Stomach (tissue), 4 donors: ENCODE data around the gene TUBGCP2.

ENCODE experiments used
- EP300 ChIP-seq: sonication (generic); formaldehyde crosslinking; IDR thresholded peaks from one replicate; pipeline ENCODE4 v1.6.1; 2017; ENCODE audit warnings: antibody characterized with exemption
- POLR2A ChIP-seq, 4 donors: fragments of 450-650 bp; IDR thresholded peaks; one replicate each; pipeline ENCODE4 v1.6.1; 2016; ENCODE audit warnings: antibody characterized with exemption in 4 of 4, control low read depth in 2 of 4, mild to moderate bottlenecking in 1 of 4, moderate library complexity in 1 of 4
- POLR2AphosphoS5 ChIP-seq, 3 donors: sonication (generic); formaldehyde crosslinking; IDR thresholded peaks; one replicate each; pipeline ENCODE4 v1.6.1; 2016; ENCODE audit warnings: antibody characterized with exemption in 3 of 3
- TF ChIP-seq, protein P1 (sequence below), 7 experiments: fragments of 450-650 bp in 4 of 7; fragments of 200-600 bp in 3 of 7; sonication (generic) in 3 of 7; IDR thresholded peaks; one replicate each; pipeline ENCODE4 v1.5.1; 2016 to 2019; ENCODE audit warnings: antibody characterized with exemption in 7 of 7, control low read depth in 2 of 7, mild to moderate bottlenecking in 1 of 7

DNA sequence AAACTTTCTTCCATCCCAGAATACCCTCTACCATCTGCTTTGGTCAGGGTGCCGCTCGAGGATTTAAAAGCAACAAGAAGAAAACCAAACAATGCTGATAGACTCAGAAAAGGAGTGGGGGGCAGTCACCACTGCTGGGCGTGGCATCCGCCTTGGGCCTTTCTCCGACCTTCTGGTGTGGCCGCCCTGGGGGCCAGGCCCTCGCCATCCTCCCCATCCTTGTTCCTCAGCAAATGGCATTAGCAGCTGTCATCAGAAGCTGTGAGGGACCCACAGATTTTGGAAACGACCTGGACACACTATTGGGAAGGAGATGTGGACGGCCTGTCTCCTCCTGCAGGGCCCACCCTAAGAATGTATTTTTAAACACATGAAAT, 4.1 kb upstream of the TUBGCP2 start:
- TF ChIP-seq, protein P1, sequence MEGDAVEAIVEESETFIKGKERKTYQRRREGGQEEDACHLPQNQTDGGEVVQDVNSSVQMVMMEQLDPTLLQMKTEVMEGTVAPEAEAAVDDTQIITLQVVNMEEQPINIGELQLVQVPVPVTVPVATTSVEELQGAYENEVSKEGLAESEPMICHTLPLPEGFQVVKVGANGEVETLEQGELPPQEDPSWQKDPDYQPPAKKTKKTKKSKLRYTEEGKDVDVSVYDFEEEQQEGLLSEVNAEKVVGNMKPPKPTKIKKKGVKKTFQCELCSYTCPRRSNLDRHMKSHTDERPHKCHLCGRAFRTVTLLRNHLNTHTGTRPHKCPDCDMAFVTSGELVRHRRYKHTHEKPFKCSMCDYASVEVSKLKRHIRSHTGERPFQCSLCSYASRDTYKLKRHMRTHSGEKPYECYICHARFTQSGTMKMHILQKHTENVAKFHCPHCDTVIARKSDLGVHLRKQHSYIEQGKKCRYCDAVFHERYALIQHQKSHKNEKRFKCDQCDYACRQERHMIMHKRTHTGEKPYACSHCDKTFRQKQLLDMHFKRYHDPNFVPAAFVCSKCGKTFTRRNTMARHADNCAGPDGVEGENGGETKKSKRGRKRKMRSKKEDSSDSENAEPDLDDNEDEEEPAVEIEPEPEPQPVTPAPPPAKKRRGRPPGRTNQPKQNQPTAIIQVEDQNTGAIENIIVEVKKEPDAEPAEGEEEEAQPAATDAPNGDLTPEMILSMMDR (IDR thresholded peaks at IDR 0.05), result no peak
- TF ChIP-seq POLR2A (IDR thresholded peaks at IDR 0.05) (no peak), EP300 (no peak), POLR2AphosphoS5 (IDR thresholded peaks at IDR 0.05) (no peak)
